Skin epidermis (tissue), 12 donors: Measurements from ENCODE around the gene ZSCAN2.
"Not testable (repeated sequence)": the region's sequence is repeated elsewhere in the genome, so short reads cannot be mapped to it uniquely, and the experiment has no call there.

ENCODE experiments used
- H3K27ac ChIP-seq, 21 experiments: fragments of 200-600 bp; sonication (generic) in 11 of 21; one replicate each; pipeline ENCODE4 v1.5.0; 2020; ENCODE audit warnings: mild to moderate bottlenecking in 3 of 21, inconsistent platforms in 2 of 21, moderate library complexity in 2 of 21
- H3K4me3 ChIP-seq, 7 experiments: fragments of 200-600 bp; sonication (generic) in 2 of 7; one replicate each; pipeline ENCODE4 v1.5.0; 2020; ENCODE audit warnings: inconsistent platforms in 2 of 7, mild to moderate bottlenecking in 2 of 7, moderate library complexity in 1 of 7

ZSCAN2 gene

GRCh38 chr15:84631706-84632272 lies 31.0 kb downstream of the ZSCAN2 start:
- peak overlapping the region in 20 of 21 experiments; percentile 56 to 94 (median 84) for H3K27ac ChIP-seq
- H3K4me3 ChIP-seq: peak overlapping the region; percentile 49 to 80 (median 60)

- Histone ChIP-seq H3K4me3 (peak overlapping the region; percentile 53 to 71 (median 58)), H3K27ac (peak overlapping the region; percentile 64 to 94 (median 88))
Measured at GRCh38 chr15:84633311-84634227, 32.8 kb downstream of the ZSCAN2 start.

GRCh38 chr15:84634228-84634837 lies 33.5 kb downstream of the ZSCAN2 start:
- peak overlapping the region; percentile 53 to 71 (median 58) for H3K4me3 ChIP-seq
- peak overlapping the region; percentile 64 to 94 (median 88) for H3K27ac ChIP-seq

GRCh38 chr15:84638103-84638502 lies 37.3 kb downstream of the ZSCAN2 start:
- Histone ChIP-seq H3K27ac (peak overlapping the region in 1 of 21 experiments; percentile 29), H3K4me3 (no peak overlapping the region)

- not testable (repeated sequence) for H3K27ac ChIP-seq, H3K4me3 ChIP-seq
Measured at GRCh38 chr15:84641871-84642270, 41.1 kb downstream of the ZSCAN2 start.

GRCh38 chr15:84642640-84643039 lies 41.8 kb downstream of the ZSCAN2 start:
- H3K4me3 ChIP-seq, H3K27ac ChIP-seq: not testable (repeated sequence)

GRCh38 chr15:84643838-84644237 lies 43.0 kb downstream of the ZSCAN2 start:
- Histone ChIP-seq H3K4me3 (no peak overlapping the region), H3K27ac (no peak overlapping the region)

GRCh38 chr15:84645496-84645895 lies 44.7 kb downstream of the ZSCAN2 start:
- Histone ChIP-seq H3K27ac (no peak overlapping the region), H3K4me3 (no peak overlapping the region)

GRCh38 chr15:84645997-84646396 lies 45.2 kb downstream of the ZSCAN2 start:
- H3K4me3 ChIP-seq: no peak overlapping the region

GRCh38 chr15:84647726-84648125 lies 46.9 kb downstream of the ZSCAN2 start:
- Histone ChIP-seq H3K4me3 (no peak overlapping the region), H3K27ac (no peak overlapping the region)

More at GRCh38 chr15:84645997-84646396, 45.2 kb downstream of the ZSCAN2 start:
- no peak overlapping the region for H3K27ac ChIP-seq

- no peak overlapping the region for H3K4me3 ChIP-seq
- H3K27ac ChIP-seq: no peak overlapping the region
Measured at GRCh38 chr15:84648539-84648938, 47.7 kb downstream of the ZSCAN2 start.

GRCh38 chr15:84649706-84650105 lies 48.9 kb downstream of the ZSCAN2 start:
- peak overlapping the region in 2 of 21 experiments; percentile 28 to 49 for H3K27ac ChIP-seq
- H3K4me3 ChIP-seq: no peak overlapping the region

- Histone ChIP-seq H3K27ac (peak overlapping the region; percentile 31 to 93 (median 86)), H3K4me3 (peak overlapping the region; percentile 57 to 85 (median 81))
Measured at GRCh38 chr15:84653584-84653909, 52.7 kb downstream of the ZSCAN2 start.

GRCh38 chr15:84653910-84654688 lies 53.3 kb downstream of the ZSCAN2 start, which contains the start of gene WDR73:
Gene WDR73 (minus strand): TSS chr15:84654283. CDS start chr15:84654274, 9 bp downstream.
- Histone ChIP-seq H3K27ac (peak within 1 kb of the TSS; percentile 31 to 93 (median 86)), H3K4me3 (peak within 1 kb of the TSS; percentile 57 to 85 (median 81))

GRCh38 chr15:84654689-84655453 lies 54.1 kb downstream of the ZSCAN2 start:
- H3K4me3 ChIP-seq: peak overlapping the region; percentile 57 to 85 (median 81)
- peak overlapping the region in 20 of 21 experiments; percentile 62 to 93 (median 86) for H3K27ac ChIP-seq

GRCh38 chr15:84656972-84657371 lies 56.2 kb downstream of the ZSCAN2 start:
- no peak overlapping the region for H3K27ac ChIP-seq
- no peak overlapping the region for H3K4me3 ChIP-seq

- H3K27ac ChIP-seq: peak overlapping the region in 20 of 21 experiments; percentile 24 to 88 (median 76)
Measured at GRCh38 chr15:84657748-84658079, 56.9 kb downstream of the ZSCAN2 start.

GRCh38 chr15:84658080-84658787 lies 57.4 kb downstream of the ZSCAN2 start, which contains the start of gene NMB:
Gene NMB (minus strand): TSS chr15:84658199. CDS start chr15:84658152, 47 bp downstream.
- H3K27ac ChIP-seq: peak within 1 kb of the TSS; percentile 7 to 88 (median 76)
- H3K4me3 ChIP-seq: peak within 1 kb of the TSS; percentile 46 to 70 (median 54)

More at GRCh38 chr15:84657748-84658079, 56.9 kb downstream of the ZSCAN2 start:
- peak overlapping the region; percentile 46 to 70 (median 54) for H3K4me3 ChIP-seq
